ENCODE data around the gene MUC5B. TPM values are rescaled to one million over a fixed set of nuclear protein-coding genes. Genes with fewer than 3 reads are reported as not detected.

The MUC5B gene
- total and polyA plus RNA-seq, 2 of the 13 experiments (the other 11 are each of a cell fraction or from before 2014, with no cell fraction given), result 0.01 TPM; not detected in 1

DNA sequence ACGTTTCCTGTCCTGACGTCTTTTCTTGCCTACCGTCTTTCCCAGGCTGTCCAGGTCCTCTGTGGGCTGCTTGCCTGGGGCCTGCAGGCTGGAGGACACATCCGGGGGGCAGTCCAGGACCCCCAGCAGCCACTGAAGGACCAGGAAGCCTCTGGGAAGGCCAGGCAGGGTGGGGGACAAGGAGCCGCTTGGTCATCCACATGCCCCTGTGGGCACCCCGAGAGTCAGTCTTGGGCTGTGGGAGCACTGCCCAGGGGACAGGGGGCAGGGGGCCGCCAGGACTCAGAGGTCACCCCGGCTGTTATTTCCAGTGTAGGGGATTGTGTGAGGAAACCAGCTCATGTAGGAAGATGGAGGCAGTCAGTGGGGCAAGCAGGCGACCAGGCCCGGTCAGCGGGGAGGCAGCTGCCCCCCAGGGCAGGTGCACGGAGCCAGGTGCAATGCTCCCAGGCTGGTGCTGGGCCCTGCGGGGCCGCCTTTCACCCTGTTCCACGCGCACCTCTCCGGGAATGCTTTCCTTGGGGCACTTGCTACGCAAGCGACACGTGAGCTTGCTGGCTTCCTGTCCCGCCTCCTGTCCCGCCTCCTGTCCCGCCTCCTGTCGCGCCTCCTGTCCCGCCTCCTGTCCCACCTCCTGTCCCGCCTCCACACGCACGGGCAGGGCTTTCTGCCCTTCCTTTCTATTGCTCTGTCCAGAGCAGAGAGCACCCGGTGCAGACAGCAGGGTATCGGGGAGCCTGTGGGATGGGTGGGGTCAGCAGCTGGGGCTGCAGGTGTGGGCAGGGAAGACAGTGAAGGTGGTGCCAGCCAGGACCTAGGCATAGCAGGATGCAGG lies 39.5 kb downstream of the MUC5B start (continued):
- peak; percentile 57; the same call in 1 of the 2 replicates for TF ChIP-seq TBX2 (CRISPR knock-in tag; IDR thresholded peaks at IDR 0.05; ENCODE audit: borderline replicate concordance)
- peak; percentile 88 for TF ChIP-seq POLR2G (IDR thresholded peaks at IDR 0.05; ENCODE audit: low read depth, low read length)
- TF ChIP-seq, protein P1, sequence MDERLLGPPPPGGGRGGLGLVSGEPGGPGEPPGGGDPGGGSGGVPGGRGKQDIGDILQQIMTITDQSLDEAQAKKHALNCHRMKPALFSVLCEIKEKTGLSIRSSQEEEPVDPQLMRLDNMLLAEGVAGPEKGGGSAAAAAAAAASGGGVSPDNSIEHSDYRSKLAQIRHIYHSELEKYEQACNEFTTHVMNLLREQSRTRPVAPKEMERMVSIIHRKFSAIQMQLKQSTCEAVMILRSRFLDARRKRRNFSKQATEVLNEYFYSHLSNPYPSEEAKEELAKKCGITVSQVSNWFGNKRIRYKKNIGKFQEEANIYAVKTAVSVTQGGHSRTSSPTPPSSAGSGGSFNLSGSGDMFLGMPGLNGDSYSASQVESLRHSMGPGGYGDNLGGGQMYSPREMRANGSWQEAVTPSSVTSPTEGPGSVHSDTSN (CRISPR knock-in tag; IDR thresholded peaks at IDR 0.05), result no peak
- TF ChIP-seq ZNF672 (CRISPR knock-in tag; IDR thresholded peaks at IDR 0.05), result no peak
- TF ChIP-seq RFX5 (IDR thresholded peaks at IDR 0.05; ENCODE audit: low read depth, low read length), result no peak
- TF ChIP-seq ZNF329 (CRISPR knock-in tag; IDR thresholded peaks at IDR 0.05; ENCODE audit: low read depth), result no peak
- TF ChIP-seq, protein P2, sequence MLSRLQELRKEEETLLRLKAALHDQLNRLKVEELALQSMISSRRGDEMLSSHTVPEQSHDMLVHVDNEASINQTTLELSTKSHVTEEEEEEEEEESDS (CRISPR knock-in tag; IDR thresholded peaks at IDR 0.05; ENCODE audit: borderline replicate concordance), result no peak
- TF ChIP-seq IRF2 (CRISPR knock-in tag; IDR thresholded peaks at IDR 0.05), result peak; percentile 41
- peak; percentile 53 for TF ChIP-seq SALL1 (CRISPR knock-in tag; IDR thresholded peaks at IDR 0.05)
- TF ChIP-seq, protein P3, sequence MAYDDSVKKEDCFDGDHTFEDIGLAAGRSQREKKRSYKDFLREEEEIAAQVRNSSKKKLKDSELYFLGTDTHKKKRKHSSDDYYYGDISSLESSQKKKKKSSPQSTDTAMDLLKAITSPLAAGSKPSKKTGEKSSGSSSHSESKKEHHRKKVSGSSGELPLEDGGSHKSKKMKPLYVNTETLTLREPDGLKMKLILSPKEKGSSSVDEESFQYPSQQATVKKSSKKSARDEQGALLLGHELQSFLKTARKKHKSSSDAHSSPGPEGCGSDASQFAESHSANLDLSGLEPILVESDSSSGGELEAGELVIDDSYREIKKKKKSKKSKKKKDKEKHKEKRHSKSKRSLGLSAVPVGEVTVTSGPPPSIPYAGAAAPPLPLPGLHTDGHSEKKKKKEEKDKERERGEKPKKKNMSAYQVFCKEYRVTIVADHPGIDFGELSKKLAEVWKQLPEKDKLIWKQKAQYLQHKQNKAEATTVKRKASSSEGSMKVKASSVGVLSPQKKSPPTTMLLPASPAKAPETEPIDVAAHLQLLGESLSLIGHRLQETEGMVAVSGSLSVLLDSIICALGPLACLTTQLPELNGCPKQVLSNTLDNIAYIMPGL (CRISPR knock-in tag; IDR thresholded peaks at IDR 0.05; ENCODE audit: borderline replicate concordance in 1 of 2, low read depth in 1 of 2), result 0 out of 4 replicates have a peak, but pooled peaks of 1 of the 2 experiments have one; percentile 44
- TF ChIP-seq ZBTB38 (CRISPR knock-in tag; IDR thresholded peaks at IDR 0.05), result peak; percentile 18; the same call in 1 of the 2 replicates
- TF ChIP-seq SP1 (IDR thresholded peaks at IDR 0.05), result no peak
- peak; percentile 89 for TF ChIP-seq SP1 (CRISPR knock-in tag; IDR thresholded peaks at IDR 0.05)
- TF ChIP-seq ETV5 (CRISPR knock-in tag; IDR thresholded peaks at IDR 0.05; ENCODE audit: borderline replicate concordance), result peak; percentile 79
- TF ChIP-seq, protein P4, sequence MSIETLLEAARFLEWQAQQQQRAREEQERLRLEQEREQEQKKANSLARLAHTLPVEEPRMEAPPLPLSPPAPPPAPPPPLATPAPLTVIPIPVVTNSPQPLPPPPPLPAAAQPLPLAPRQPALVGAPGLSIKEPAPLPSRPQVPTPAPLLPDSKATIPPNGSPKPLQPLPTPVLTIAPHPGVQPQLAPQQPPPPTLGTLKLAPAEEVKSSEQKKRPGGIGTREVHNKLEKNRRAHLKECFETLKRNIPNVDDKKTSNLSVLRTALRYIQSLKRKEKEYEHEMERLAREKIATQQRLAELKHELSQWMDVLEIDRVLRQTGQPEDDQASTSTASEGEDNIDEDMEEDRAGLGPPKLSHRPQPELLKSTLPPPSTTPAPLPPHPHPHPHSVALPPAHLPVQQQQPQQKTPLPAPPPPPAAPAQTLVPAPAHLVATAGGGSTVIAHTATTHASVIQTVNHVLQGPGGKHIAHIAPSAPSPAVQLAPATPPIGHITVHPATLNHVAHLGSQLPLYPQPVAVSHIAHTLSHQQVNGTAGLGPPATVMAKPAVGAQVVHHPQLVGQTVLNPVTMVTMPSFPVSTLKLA (IDR thresholded peaks at IDR 0.05), result peak; percentile 46
- 0 out of 2 replicates have a peak, but pooled peaks have one; percentile 72 for TF ChIP-seq ZNF430 (CRISPR knock-in tag; IDR thresholded peaks at IDR 0.05)
- TF ChIP-seq, protein P5, sequence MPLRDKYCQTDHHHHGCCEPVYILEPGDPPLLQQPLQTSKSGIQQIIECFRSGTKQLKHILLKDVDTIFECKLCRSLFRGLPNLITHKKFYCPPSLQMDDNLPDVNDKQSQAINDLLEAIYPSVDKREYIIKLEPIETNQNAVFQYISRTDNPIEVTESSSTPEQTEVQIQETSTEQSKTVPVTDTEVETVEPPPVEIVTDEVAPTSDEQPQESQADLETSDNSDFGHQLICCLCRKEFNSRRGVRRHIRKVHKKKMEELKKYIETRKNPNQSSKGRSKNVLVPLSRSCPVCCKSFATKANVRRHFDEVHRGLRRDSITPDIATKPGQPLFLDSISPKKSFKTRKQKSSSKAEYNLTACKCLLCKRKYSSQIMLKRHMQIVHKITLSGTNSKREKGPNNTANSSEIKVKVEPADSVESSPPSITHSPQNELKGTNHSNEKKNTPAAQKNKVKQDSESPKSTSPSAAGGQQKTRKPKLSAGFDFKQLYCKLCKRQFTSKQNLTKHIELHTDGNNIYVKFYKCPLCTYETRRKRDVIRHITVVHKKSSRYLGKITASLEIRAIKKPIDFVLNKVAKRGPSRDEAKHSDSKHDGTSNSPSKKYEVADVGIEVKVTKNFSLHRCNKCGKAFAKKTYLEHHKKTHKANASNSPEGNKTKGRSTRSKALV (CRISPR knock-in tag; IDR thresholded peaks at IDR 0.05), result 0 out of 2 replicates have a peak, but pooled peaks have one; percentile 60
- TF ChIP-seq, protein P6, sequence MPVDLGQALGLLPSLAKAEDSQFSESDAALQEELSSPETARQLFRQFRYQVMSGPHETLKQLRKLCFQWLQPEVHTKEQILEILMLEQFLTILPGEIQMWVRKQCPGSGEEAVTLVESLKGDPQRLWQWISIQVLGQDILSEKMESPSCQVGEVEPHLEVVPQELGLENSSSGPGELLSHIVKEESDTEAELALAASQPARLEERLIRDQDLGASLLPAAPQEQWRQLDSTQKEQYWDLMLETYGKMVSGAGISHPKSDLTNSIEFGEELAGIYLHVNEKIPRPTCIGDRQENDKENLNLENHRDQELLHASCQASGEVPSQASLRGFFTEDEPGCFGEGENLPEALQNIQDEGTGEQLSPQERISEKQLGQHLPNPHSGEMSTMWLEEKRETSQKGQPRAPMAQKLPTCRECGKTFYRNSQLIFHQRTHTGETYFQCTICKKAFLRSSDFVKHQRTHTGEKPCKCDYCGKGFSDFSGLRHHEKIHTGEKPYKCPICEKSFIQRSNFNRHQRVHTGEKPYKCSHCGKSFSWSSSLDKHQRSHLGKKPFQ (CRISPR knock-in tag; IDR thresholded peaks at IDR 0.05; ENCODE audit: insufficient replicate concordance), result no peak
- TF ChIP-seq PRMT3 (CRISPR knock-in tag; IDR thresholded peaks at IDR 0.05; ENCODE audit: borderline replicate concordance, low read depth), result no peak

Measured in HepG2 (cell line).